C4-2B (cell line): ENCODE data around the gene JAZF1.

Experiments
- CTCF ChIP-seq: fragments of 450-650 bp; conservative IDR thresholded peaks from 2 replicates; pipeline ENCODE4 v1.5.1; 2017; ENCODE audit warnings: mild to moderate bottlenecking
- ZFX ChIP-seq: fragments of 450-650 bp; IDR thresholded peaks from 2 replicates; pipeline ENCODE4 v1.6.1; 2017

- TF ChIP-seq CTCF: no peak
- TF ChIP-seq ZFX: no peak
Observed at GRCh38 chr7:28190077-28190710, 9.6 kb upstream of the JAZF1 start.
